ENCODE data around the gene NKAIN2. TPM values are rescaled to one million over a fixed set of nuclear protein-coding genes. Genes with fewer than 3 reads are reported as not detected.

Gene NKAIN2
- total RNA-seq, 1 experiment from 2014 or later = not detected

GRCh38 chr6:124793398-124793797 lies 989.7 kb downstream of the NKAIN2 start (continued):
- TF ChIP-seq REST (IDR thresholded peaks at IDR 0.05; ENCODE audit: low read depth) (no peak), ATF3 (IDR thresholded peaks at IDR 0.05) (no peak), POLR2AphosphoS5 (IDR thresholded peaks at IDR 0.05; ENCODE audit: low read depth, low read length) (no peak), CTCF (IDR thresholded peaks at IDR 0.05 in 2 of 3, conservative IDR thresholded peaks at IDR 0.05 in 1 of 3; ENCODE audit: borderline replicate concordance in 1 of 3, insufficient read depth in 1 of 3, low read depth in 2 of 3, low read length in 2 of 3) (no peak), SIN3A (IDR thresholded peaks at IDR 0.05; ENCODE audit: low read depth) (no peak), EZH2phosphoT487 (IDR thresholded peaks at IDR 0.05; ENCODE audit: borderline replicate concordance) (no peak), TCF7L2 (IDR thresholded peaks at IDR 0.05; ENCODE audit: borderline replicate concordance, extremely low read depth, insufficient read depth, insufficient read length) (no peak), FOSL1 (IDR thresholded peaks at IDR 0.05; ENCODE audit: low read depth) (no peak), CEBPB (IDR thresholded peaks at IDR 0.05; ENCODE audit: low read depth) (no peak)
